ENCODE results near the gene CIDEB. TPM values are rescaled to one million over a fixed set of nuclear protein-coding genes. Genes with fewer than 3 reads are reported as not detected.

The CIDEB gene
- total RNA-seq, 2 donors from 2014 or later = 0.97 to 3.1 TPM

- H3K9ac ChIP-seq (ENCODE audit: extremely low read depth, low read length, poor library complexity, severe bottlenecking) = no peak overlapping the region
- H3K27ac ChIP-seq (ENCODE audit: low read depth, low read length) = no peak overlapping the region
- Mint-ChIP-seq H3K27me3 (ENCODE audit: insufficient read depth) (peaks cover 99% of the 10 kb centered on the region), H3K27ac (no peak overlapping the region), H3K36me3 (ENCODE audit: low read depth) (no peaks in the 10 kb centered on the region), H3K4me3 (peak overlapping the region; percentile 34), H3K9me3 (no peaks in the 10 kb centered on the region), H3K4me1 (peaks cover 22% of the 10 kb centered on the region)
- no peaks in the 10 kb centered on the region for H3K9me3 ChIP-seq (ENCODE audit: control insufficient read depth, low read length)
- no peaks in the 10 kb centered on the region for H3K36me3 ChIP-seq (ENCODE audit: control insufficient read depth, insufficient read depth, low read length)
- TF ChIP-seq CTCF (conservative IDR thresholded peaks at IDR 0.05) = no peak
- H3K4me3 ChIP-seq (ENCODE audit: low read length) = no peak overlapping the region
- DNase-seq = peak; percentile 60
- H3K4me1 ChIP-seq (ENCODE audit: control insufficient read depth, insufficient read depth, low read length) = peaks cover 4% of the 10 kb centered on the region
- 76 to 78% methylated on average over 8 to 12 of the region's 12 CpGs for WGBS, 2 experiments (ENCODE audit: insufficient coverage in 1 of 2, insufficient read length in 1 of 2)
- peaks cover 100% of the 10 kb centered on the region for H3K27me3 ChIP-seq (ENCODE audit: control insufficient read depth, insufficient read depth, low read length, poor library complexity, severe bottlenecking)
Observed at GRCh38 chr14:24335461-24336171, 27.8 kb upstream of the CIDEB start.

- peak within 1 kb of the TSS; percentile 73 for H3K4me3 ChIP-seq (ENCODE audit: low read length)
- peaks cover 98% of the 10 kb centered on the region for H3K27me3 ChIP-seq (ENCODE audit: control insufficient read depth, insufficient read depth, low read length, poor library complexity, severe bottlenecking)
- no peaks in the 10 kb centered on the region for H3K9me3 Mint-ChIP-seq
- no peak within 1 kb of the TSS for H3K9ac ChIP-seq (ENCODE audit: extremely low read depth, low read length, poor library complexity, severe bottlenecking)
- TF ChIP-seq CTCF (conservative IDR thresholded peaks at IDR 0.05) = no peak
- peak within 1 kb of the TSS; percentile 34 for H3K4me3 Mint-ChIP-seq
- WGBS, 2 experiments (ENCODE audit: insufficient coverage in 1 of 2, insufficient read length in 1 of 2) = 2 to 7% methylated on average over 13 to 65 of the region's 65 CpGs
- peaks cover 4% of the 10 kb centered on the region for H3K4me1 ChIP-seq (ENCODE audit: control insufficient read depth, insufficient read depth, low read length)
- H3K36me3 Mint-ChIP-seq (ENCODE audit: low read depth) = no peaks in the 10 kb centered on the region
- H3K36me3 ChIP-seq (ENCODE audit: control insufficient read depth, insufficient read depth, low read length) = no peaks in the 10 kb centered on the region
- H3K4me1 Mint-ChIP-seq = peaks cover 20% of the 10 kb centered on the region
- no peak within 1 kb of the TSS for H3K27ac ChIP-seq (ENCODE audit: low read depth, low read length)
- H3K9me3 ChIP-seq (ENCODE audit: control insufficient read depth, low read length) = no peaks in the 10 kb centered on the region
- H3K27ac Mint-ChIP-seq = no peak within 1 kb of the TSS
- peaks cover 99% of the 10 kb centered on the region for H3K27me3 Mint-ChIP-seq (ENCODE audit: insufficient read depth)
- DNase-seq = peak; percentile 72
Observed at GRCh38 chr14:24334431-24335291, 26.9 kb upstream of the CIDEB start, which contains the start of gene ADCY4. ADCY4 (minus strand) TSS chr14:24335071; CDS start chr14:24334652, 419 bp downstream.

- Mint-ChIP-seq H3K4me1 (peaks cover 15% of the 10 kb centered on the region), H3K9me3 (no peaks in the 10 kb centered on the region), H3K4me3 (peak overlapping the region; percentile 44), H3K36me3 (ENCODE audit: low read depth) (no peaks in the 10 kb centered on the region), H3K27ac (no peak overlapping the region), H3K27me3 (ENCODE audit: insufficient read depth) (peaks cover 93% of the 10 kb centered on the region)
- TF ChIP-seq CTCF (conservative IDR thresholded peaks at IDR 0.05) = peak; percentile 81
- Histone ChIP-seq H3K9ac (ENCODE audit: extremely low read depth, low read length, poor library complexity, severe bottlenecking) (no peak overlapping the region), H3K4me1 (ENCODE audit: control insufficient read depth, insufficient read depth, low read length) (peaks cover 4% of the 10 kb centered on the region), H3K27me3 (ENCODE audit: control insufficient read depth, insufficient read depth, low read length, poor library complexity, severe bottlenecking) (peaks cover 85% of the 10 kb centered on the region), H3K9me3 (ENCODE audit: control insufficient read depth, low read length) (no peaks in the 10 kb centered on the region), H3K27ac (ENCODE audit: low read depth, low read length) (no peak overlapping the region), H3K4me3 (ENCODE audit: low read length) (peak overlapping the region; percentile 68), H3K36me3 (ENCODE audit: control insufficient read depth, insufficient read depth, low read length) (no peaks in the 10 kb centered on the region)
- WGBS, 2 experiments (ENCODE audit: insufficient coverage in 1 of 2, insufficient read length in 1 of 2) = 6 to 9% methylated on average over 25 to 56 of the region's 56 CpGs
- DNase-seq = peak; percentile 92
Observed at GRCh38 chr14:24332268-24332993, 24.7 kb upstream of the CIDEB start.

Data from endodermal cell (in vitro differentiated cells).